ENCODE results near the gene PRR23A.

PRR23A gene

GRCh38 chr3:138971766-138972320 is 34.2 kb downstream of the PRR23A start:
- DNase-seq, result no peak

DNA sequence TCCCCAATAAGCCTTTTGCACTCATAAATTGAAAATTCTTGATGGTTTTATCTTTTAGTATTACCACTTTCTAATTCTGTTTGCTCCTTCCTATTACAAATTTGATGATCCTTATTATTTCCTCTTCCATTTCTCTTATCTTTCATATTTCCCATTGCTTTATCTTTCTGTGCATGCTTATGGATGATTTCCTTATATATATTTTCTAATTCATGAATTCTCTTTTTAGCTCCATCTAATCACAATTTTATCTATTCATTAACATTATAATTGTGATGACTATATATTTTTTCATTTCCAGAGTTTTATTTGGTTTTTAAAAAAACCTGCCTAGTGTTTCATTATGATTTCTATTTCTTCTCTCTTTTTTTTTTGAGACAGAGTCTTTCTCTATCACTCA is 41.1 kb downstream of the PRR23A start:
- DNase-seq, result no peak

DNA sequence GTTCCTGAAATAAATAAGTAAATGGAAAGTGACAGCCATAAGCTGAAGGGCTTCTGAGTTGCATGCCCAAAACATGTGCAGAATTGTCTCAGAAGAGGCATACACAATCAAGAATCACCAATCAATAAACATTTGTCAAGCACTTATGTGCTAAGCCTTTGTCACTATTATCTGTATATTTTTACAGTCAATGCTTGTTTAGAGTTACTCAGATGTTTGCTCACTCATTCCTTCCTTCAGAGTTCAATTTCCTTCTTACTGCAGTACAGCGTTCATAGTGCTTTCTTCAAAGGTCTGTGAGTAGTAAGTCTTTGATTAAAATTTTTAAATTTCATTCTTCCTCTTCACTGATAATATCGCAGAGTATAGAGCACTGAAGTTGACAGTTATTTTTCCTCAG is 41.8 kb downstream of the PRR23A start:
- no peak for DNase-seq

GRCh38 chr3:138962854-138963560 is 43.1 kb downstream of the PRR23A start:
- DNase-seq, result no peak

DNA sequence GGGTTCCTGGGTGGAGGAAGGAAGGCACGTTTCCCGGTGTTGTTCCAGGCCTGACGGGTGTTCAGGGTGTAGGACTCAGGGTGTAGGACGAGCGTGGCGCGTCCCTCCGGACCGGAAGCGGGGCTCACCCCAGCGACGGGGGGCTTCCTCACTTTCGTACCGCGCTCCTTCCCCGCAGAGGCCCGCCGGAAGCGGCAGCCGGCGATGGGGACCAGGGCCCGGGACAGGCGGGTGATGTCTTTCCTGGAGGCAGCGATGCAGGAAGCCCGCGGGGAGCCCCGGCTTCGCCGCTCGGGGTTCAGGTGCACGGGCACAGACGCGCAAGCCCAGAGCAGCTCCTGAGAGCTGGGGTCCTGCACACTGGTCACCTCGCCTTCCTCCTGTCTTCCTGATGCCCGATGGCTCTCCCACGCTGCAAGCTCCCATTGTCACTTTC is 45.6 kb downstream of the PRR23A start:
- DNase-seq, result no peak
